GM19240 (cell line): Measurements from ENCODE around the gene TKTL1.
A peak's percentile ranks its signal among the peaks of the same experiment; 100 is the strongest.

Experiments used
- DNase-seq: peaks from one replicate; pipeline ENCODE4 v3.0.0; 2011; ENCODE audit warnings: low spot score; ENCODE audit not compliant: insufficient read length

Gene TKTL1

DNA sequence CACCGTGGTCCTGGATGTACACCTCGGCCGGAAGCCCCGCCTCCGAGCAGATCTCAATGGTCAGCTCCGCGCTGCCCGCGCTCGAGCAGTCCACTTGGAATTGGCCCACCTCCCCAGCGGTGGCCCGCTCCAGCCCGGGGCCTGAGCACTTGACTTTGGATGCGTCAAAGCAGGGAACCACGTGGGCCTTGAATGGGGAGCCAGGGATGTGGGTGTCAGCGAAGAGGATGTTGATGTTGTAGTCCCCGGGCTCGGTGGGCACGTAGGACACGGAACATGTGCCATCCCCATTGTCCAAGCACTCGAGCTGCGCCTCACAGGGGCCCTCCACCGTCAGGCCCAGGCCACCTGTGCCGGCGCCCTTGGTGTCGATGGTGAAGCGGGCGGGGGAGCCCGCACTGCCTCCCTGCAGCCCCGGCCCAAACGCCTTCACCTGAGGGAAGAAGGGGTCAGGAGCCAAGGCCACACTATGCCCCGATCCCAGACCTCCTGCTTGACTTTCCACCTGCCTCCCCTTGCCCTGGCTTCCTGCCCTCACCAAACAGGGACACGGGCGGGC is 64.6 kb downstream of the TKTL1 start:
- DNase-seq: no peak

DNA sequence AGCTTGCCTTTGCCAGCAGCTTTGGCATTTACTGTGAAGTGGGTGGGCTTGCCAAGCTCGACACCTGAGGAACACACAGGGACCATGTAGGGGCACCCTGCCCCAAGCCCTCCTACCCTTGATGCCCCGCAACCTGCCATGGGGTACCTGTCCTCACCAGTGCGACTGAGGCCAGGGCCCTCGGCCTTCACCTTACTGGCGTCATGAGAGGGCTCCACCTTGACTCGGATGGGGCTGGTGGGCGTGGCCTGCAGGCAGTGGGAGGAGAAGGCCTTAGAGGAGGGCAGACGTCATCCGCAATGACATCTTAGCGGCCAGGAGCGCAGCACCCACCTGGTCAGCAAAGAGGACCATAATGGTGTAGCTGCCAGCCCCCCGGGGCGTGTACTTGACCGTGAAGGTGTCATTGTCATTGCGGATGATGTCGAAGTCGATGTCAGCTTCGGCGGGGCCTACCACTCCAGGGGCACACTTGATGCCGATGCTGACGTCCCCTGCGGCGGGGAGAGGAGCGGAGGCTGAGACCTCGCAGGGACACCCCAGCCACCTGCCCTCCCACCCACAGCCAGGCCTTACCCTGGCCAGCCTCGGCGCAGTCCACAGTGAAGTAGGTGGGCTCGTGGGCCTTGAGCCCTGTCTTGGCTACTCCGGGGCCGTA is 66.6 kb downstream of the TKTL1 start:
- DNase-seq: no peak

DNA sequence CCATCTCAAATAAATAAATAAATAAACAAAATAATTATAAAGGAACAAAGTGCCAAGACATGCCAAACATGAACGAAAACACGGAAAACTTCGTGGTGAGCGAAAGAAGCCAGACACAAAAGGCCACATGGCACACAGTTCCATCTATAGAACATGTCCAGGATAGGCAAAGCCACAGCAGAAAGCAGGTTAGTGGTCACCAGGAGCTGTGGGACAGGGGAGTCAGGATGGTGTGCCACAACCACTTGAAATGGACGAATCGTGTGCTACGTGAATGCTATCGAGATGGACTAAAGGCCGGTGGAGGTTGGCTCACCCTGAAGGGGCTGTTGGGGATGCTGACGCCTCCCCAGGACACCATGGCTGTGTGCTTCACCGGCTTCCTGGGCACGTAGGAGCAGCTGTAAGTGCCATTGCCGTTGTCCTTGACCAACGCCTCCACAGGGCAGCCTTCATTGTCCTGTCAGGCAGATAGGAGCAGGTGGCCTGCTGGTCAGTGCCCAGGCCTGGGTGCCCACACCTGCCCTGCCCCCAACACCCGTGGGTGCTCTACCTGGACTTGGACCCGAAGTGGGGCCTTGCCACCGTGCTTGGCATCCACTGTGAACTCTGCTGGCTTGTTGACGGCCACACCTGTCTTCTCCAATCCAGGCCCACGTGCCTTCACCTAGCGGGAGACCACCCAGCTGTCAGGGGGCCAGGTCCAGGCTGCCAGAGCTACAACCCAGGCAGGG is 68.3 kb downstream of the TKTL1 start:
- no peak for DNase-seq

- DNase-seq: no peak
These were observed 69.5 kb downstream of the TKTL1 start for GRCh38 chrX:154365052-154365600.

GRCh38 chrX:154365997-154366665 is 70.5 kb downstream of the TKTL1 start:
- no peak for DNase-seq

GRCh38 chrX:154366666-154367055 is 71.1 kb downstream of the TKTL1 start:
- DNase-seq: no peak

DNA sequence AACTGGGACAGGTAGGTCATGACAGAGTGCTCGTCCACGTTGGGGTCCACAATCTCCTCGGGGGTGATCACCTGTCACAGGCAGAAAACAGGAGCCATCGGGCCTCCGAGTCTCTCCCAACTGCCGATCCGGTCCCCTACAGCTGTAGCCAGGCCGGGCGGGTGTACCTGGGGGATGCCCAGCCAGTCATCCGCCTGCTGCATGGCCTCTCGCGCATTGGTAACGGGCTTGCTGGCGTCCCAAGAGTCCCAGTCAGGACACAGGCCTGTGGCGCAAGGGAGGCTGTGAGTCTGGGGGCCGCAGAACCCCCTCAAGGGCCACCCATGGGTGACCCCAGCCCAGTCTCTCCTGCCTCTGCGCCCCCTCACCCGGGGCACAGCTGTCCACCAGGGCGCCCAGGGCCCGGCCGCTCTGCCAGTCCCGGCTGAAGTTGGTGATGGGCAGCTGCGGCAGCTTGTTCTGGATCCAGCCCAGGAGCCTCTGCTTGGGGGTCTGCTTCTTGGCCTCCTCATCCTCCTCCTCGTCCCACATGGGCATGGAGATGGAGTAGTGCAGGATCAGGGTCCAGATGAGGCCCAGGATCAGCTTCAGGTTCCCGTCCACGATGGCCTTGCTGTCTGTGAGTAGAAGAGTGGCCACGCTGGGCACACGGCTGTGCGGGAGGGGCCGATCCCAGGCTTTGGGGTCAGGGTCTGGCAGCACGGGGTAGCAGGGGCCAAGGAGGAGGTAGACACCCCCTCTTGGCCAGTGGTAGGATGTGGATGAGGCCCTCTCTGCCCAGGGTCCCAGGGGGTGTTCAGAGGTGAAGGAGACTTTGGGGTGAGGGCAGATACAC is 72.1 kb downstream of the TKTL1 start:
- DNase-seq: no peak

- peak; percentile 54 for DNase-seq
These were observed 73.2 kb downstream of the TKTL1 start for GRCh38 chrX:154368630-154369448.

DNA sequence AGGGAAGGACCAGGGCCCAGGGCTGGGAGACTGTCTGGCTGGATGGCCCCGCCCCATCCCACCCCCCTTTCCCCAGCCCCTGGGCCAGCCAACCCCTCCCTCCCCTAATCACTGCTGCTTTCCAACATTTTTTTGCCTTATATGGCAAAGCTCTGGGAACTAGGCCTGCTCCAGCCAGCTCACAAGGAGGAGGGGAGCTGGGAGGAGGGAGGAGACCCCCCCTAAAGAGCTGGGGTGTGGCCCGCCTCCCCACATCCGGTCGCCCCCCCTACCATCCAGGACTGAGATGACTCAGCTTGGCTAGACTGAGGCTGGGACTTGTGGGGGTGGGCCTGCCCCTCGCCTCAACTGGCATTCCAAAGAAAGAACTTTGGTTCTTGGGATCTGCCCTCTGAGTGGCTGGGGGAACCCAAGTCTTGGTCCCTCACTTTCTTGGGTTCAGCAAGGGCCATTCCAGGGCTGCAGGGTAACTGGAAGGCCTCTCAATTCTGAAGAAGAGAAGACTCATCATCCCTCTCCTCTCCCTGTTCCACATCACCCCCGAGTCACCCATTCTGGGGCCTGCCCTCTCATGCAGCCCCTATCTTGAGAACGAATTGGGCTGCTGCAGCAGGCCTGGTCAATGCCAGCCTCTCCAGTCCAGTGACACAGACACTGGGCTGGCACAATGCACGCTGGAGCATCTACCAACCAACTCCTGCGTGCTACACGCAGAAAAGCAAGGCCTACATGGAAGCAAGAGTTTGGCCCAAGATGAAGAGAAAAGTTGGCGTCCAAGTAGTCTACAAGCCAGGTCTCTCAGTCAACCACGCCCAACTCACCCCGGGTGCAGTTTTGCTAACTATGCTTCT is 74.1 kb downstream of the TKTL1 start:
- peak; percentile 34 for DNase-seq

DNA sequence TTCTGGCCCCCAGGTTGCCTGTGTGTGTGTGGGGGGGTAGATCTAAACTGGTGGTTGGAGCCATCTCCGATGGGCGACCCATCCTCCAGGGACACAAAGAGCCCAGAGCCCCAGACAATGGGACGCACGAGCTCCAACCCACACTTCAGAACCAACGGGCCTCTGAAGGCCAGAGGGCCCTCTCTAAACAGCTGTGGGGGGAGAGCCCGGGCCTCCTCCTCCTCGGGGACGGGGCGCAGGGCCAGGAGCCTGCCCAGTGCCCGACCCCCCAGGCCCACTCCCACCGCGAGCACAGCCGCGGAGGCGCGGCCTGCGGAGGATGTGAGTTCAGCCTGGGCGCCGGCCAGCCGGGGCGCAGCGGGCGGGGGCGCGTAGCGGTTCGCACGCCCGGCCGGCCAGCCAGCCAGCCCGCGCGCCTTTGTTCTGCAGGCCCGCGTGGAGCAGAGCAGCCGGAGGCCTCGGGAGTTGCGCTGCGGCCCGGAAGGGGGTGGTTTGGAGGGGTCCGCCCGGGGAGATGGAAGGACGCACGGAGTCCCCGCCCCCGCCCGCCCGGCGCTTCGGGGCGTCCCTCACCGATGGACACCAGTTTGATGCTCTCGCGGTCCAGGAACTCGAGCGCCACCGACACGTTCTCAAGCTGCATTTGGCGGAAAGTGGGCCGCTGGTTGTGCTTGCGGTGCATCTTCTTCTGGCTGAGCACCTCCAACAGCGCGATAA is 74.9 kb downstream of the TKTL1 start:
- no peak for DNase-seq

- peak; percentile 64 for DNase-seq
These were observed 75.6 kb downstream of the TKTL1 start for GRCh38 chrX:154371017-154371788.

DNA sequence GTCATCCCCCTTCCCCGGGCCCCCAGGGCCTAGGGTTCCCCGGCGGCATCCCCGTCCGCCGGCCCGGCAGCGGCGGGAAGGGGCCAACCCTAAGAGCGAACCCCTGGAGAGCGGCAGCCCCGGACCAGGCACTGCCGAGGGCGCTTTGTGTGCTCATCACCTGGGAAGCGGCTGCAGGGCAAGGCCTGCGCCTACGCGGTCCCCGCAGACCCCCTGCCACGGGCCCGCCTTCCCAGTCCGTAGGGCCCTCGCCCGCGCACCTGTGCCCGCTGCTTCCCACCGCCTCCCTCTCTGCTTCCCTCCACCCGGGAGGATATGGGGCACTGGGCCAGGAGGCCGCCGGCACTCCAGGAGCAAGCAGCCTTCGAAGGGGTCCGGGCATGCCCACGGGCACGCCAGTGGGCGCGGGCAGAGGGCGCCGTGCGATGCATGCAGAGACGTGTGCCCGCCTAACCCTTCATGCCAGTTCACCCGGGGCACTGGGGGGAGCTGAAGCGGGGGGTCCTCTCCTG is 76.2 kb downstream of the TKTL1 start:
- no peak for DNase-seq

- peak; percentile 41 for DNase-seq
These were observed 77.0 kb downstream of the TKTL1 start for GRCh38 chrX:154372612-154373022.

DNA sequence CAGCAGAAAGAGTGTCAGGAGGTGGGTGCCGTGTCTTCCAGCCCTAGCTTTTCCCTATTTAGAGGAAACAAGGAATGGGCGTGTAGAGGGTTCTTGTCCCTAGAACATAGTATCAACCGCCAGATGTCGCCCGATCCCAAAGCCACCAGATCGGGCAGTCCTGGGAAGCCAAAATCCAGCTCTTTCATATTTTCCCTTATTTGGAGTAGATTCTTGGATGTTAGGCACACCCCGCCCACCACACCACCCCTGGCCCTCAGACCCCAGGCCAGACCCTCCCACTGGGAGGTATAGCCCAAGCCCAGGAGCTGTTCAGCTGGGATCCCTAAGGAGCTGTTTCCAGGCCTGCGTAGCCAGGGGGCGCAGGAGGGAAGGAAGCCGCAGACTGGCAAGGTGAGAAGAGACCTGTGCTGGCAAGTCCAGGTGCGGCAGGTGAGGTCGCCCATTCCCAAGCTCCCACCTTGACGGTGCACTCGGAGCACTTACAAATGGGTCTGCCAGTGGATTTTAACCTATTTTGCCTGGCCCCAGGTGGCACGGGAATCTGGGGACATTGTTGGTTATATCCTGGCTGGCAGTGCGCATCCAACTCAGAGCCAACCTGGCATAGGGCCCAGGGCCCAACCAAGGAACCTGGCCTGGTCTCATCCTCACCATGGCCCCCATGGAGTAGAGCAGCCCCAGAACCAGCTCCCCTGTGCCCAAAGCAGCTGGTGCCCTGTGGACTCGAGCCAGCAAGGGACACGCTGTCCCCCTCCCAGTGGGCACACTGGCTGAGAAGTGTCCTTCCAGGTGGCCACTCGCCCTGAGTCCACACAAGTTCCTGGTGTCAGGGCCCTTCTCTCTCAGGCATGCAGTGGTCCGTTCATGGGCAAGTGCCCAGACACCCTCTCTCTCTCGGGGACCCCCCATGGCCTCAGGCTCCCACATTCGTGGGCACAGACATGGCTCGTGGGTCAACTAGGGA is 78.0 kb downstream of the TKTL1 start:
- no peak for DNase-seq

GRCh38 chrX:154374313-154375155 is 78.9 kb downstream of the TKTL1 start, which contains the start of gene FLNA:
FLNA (minus strand) TSS chrX:154374634; CDS start chrX:154371245, 3,389 bp downstream.
- DNase-seq: no peak
